GM18499 (cell line): ENCODE data around the gene HDGFL2.
"Not testable (repeated sequence)": the region's sequence is repeated elsewhere in the genome, so short reads cannot be mapped to it uniquely, and the experiment has no call there.

ENCODE experiments used
- ATAC-seq: cut with Tn5 transposase; IDR thresholded peaks from one replicate; pipeline ENCODE4 v1.9.1; 2021; ENCODE audit warnings: moderate number of reproducible peaks; ENCODE audit not compliant: insufficient read depth, unreplicated experiment

HDGFL2 gene

GRCh38 chr19:4511300-4512054 is 39.4 kb downstream of the HDGFL2 start:
- no peak for ATAC-seq

GRCh38 chr19:4512070-4512469 is 40.0 kb downstream of the HDGFL2 start:
- ATAC-seq, result no peak

- no peak for ATAC-seq
These were observed 41.2 kb downstream of the HDGFL2 start for GRCh38 chr19:4513248-4513647.

GRCh38 chr19:4515732-4516131 is 43.6 kb downstream of the HDGFL2 start:
- ATAC-seq, result no peak

GRCh38 chr19:4516199-4516938 is 44.3 kb downstream of the HDGFL2 start:
- no peak for ATAC-seq

- ATAC-seq, result no peak
These were observed 44.8 kb downstream of the HDGFL2 start for GRCh38 chr19:4516939-4517300.

GRCh38 chr19:4517451-4518057 is 45.5 kb downstream of the HDGFL2 start:
- no peak for ATAC-seq

- no peak for ATAC-seq
These were observed 46.5 kb downstream of the HDGFL2 start, which contains the start of gene PLIN4 for GRCh38 chr19:4518345-4519171. Gene PLIN4, minus strand, starts transcription at chr19:4518486. Its CDS starts 214 bp downstream, at chr19:4518272.

- ATAC-seq, result no peak
These were observed 47.0 kb downstream of the HDGFL2 start for GRCh38 chr19:4519172-4519496.

- ATAC-seq, result no peak
These were observed 47.6 kb downstream of the HDGFL2 start for GRCh38 chr19:4519521-4520277.

- no peak for ATAC-seq
These were observed 49.2 kb downstream of the HDGFL2 start for GRCh38 chr19:4521170-4521887.

- no peak for ATAC-seq
These were observed 49.8 kb downstream of the HDGFL2 start for GRCh38 chr19:4521888-4522242.

- ATAC-seq, result no peak
These were observed 50.4 kb downstream of the HDGFL2 start for GRCh38 chr19:4522291-4523002.

- no peak for ATAC-seq
These were observed 51.4 kb downstream of the HDGFL2 start for GRCh38 chr19:4523306-4524110.

GRCh38 chr19:4524808-4525562 is 52.9 kb downstream of the HDGFL2 start:
- ATAC-seq, result no peak

- no peak for ATAC-seq
These were observed 53.5 kb downstream of the HDGFL2 start for GRCh38 chr19:4525563-4526002.

GRCh38 chr19:4527377-4527776 is 55.3 kb downstream of the HDGFL2 start:
- ATAC-seq, result not testable (repeated sequence)
